ENCODE measurements around the gene SETD5.

Gene SETD5

DNA sequence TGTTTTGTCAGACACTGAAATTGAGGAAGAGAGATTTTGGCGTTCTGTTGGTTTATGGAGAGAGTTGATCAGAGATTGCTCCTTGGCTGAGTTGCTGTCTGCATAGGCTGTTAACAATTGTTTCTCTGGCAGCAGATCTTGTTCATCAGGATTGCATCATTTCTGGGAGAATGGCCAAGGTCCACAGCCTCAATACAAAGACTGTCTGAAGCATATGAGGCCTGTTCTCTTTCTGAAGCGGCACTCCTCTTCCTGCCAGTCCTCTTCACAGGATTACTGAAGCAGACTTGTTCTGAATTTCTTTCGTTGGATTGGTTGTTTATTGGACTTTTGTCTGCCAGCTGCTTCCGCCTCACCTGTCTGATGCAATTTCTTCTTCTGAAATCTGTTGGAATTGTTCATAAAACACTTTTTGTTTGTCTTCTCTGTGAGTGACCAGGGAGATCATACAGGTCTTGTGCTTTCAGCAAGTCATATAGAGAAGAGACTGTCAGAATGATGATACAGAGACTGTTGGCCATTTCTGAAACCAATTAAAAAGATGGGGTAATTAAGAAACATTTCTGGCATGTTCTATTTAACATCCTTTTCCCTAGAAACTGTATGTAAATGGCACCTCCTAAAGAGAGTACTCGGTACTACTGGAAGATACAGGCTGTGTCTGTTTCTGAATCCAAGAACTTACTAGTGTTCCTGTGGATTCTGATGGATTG is 25.5 kb downstream of the SETD5 start:
- Histone ChIP-seq H3K4me3 (peak overlapping the region; percentile 21), H3K9me3 (ENCODE audit: low read depth, low read length) (no peaks in the 10 kb centered on the region), H3K36me3 (ENCODE audit: insufficient read depth, low read length) (peaks cover 24% of the 10 kb centered on the region), H3K9ac (ENCODE audit: insufficient read length) (peak overlapping the region; percentile 70), H3K27ac (peak overlapping the region; percentile 97)
- TF ChIP-seq FOXP2 (optimal IDR thresholded peaks at IDR 0.05; ENCODE audit: control extremely low read depth, extremely low read length, insufficient read depth) (no peak), POLR2AphosphoS5 (IDR thresholded peaks at IDR 0.05; ENCODE audit: borderline replicate concordance, low read depth, low read length) (no peak), EZH2 (IDR thresholded peaks at IDR 0.05) (no peak)
- DNase-seq (ENCODE audit: low read depth, low spot score): peak; percentile 48

DNA sequence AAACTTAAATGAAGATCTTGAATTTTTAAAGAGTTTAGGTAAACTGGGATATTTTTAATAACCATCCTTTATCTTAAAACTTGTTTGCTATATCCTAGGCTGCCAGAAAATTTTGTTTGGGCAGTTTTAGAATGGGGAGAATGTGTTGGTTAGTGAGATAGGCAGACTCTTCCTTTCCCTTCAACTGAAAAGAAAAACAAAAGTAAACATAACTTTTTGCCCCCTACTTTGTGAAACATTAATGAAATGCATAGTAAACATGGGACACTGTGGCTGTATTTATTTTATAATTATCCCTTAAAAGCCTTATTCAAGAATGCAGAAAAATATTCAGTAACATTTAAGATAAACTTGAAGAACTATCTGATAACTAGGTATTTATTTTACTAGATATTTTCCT is 31.0 kb downstream of the SETD5 start:
- Histone ChIP-seq H3K36me3 (ENCODE audit: insufficient read depth, low read length) (peaks cover 74% of the 10 kb centered on the region), H3K4me3 (no peak overlapping the region), H3K27ac (no peak overlapping the region), H3K9ac (ENCODE audit: insufficient read length) (no peak overlapping the region), H3K9me3 (ENCODE audit: low read depth, low read length) (no peaks in the 10 kb centered on the region)
- TF ChIP-seq POLR2AphosphoS5 (IDR thresholded peaks at IDR 0.05; ENCODE audit: borderline replicate concordance, low read depth, low read length): no peak
- TF ChIP-seq FOXP2 (optimal IDR thresholded peaks at IDR 0.05; ENCODE audit: control extremely low read depth, extremely low read length, insufficient read depth): no peak
- no peak for DNase-seq (ENCODE audit: low read depth, low spot score)

DNA sequence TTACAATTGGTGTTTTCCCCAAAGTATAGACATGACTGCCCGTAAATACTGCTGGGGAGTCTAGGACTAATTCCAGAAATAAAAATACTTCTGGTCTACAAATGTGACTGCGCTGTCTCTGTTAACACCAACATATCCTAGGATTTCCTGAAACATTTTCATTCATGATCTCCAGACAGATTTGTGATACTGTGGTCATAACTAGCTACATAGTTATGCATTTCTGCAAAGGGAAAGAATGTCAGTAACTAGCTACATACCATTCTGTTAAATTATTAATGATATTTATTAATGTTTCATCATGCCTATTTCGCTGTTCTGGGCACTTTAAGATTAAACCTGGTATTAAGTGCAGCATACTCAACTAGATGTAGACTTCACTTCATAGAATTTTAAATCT is 33.3 kb downstream of the SETD5 start:
- no peaks in the 10 kb centered on the region for H3K9me3 ChIP-seq (ENCODE audit: low read depth, low read length)
- no peak overlapping the region for H3K9ac ChIP-seq (ENCODE audit: insufficient read length)
- no peak overlapping the region for H3K4me3 ChIP-seq
- TF ChIP-seq FOXP2 (optimal IDR thresholded peaks at IDR 0.05; ENCODE audit: control extremely low read depth, extremely low read length, insufficient read depth) (no peak), POLR2AphosphoS5 (IDR thresholded peaks at IDR 0.05; ENCODE audit: borderline replicate concordance, low read depth, low read length) (no peak), EZH2 (IDR thresholded peaks at IDR 0.05) (no peak)
- H3K27ac ChIP-seq: no peak overlapping the region
- H3K36me3 ChIP-seq (ENCODE audit: insufficient read depth, low read length): peaks cover 90% of the 10 kb centered on the region
- DNase-seq (ENCODE audit: low read depth, low spot score): no peak

DNA sequence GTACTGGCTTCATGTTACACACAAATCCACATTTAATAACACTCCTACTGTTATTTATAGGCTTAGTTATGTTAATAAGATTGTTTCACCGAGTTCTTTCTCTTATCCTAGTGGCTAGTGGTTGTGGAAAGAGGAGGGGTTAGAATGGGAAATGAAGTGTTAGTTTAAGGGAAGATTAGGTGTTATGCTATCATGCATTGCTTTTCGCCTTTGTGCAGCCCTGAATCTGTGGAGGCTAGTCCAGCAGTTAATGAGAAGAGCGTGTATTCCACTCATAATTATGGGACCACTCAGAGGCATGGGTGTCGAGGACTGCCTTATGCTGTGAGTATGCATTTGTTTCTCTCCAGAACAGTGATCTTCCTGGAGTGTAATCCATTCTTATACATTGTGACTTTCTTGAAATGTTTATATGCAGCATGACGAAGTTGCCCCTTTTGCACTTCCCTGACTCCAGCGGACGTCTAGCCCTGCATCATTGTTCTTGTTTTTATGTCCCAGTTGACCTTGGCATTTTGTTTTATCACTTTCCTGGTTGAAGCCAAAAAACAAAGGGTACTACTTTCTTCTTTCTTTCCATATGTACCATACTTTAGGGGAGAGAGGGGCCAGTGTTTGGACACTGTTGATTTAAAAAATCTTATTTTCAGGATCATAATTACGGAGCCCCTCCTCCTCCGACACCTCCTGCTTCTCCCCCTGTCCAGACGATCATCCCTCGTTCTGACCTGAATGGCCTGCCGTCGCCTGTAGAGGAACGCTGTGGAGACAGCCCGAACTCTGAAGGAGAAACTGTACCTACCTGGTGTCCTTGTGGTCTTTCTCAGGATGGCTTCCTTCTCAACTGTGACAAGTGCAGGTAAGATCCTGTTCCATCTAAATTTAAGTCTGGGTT is 36.5 kb downstream of the SETD5 start:
- no peak for DNase-seq (ENCODE audit: low read depth, low spot score)
- Histone ChIP-seq H3K9me3 (ENCODE audit: low read depth, low read length) (no peaks in the 10 kb centered on the region), H3K4me3 (no peak overlapping the region), H3K36me3 (ENCODE audit: insufficient read depth, low read length) (peaks cover 86% of the 10 kb centered on the region), H3K9ac (ENCODE audit: insufficient read length) (no peak overlapping the region), H3K27ac (no peak overlapping the region)
- TF ChIP-seq EZH2 (IDR thresholded peaks at IDR 0.05): no peak
- no peak for TF ChIP-seq FOXP2 (optimal IDR thresholded peaks at IDR 0.05; ENCODE audit: control extremely low read depth, extremely low read length, insufficient read depth)
- TF ChIP-seq POLR2AphosphoS5 (IDR thresholded peaks at IDR 0.05; ENCODE audit: borderline replicate concordance, low read depth, low read length): no peak

DNA sequence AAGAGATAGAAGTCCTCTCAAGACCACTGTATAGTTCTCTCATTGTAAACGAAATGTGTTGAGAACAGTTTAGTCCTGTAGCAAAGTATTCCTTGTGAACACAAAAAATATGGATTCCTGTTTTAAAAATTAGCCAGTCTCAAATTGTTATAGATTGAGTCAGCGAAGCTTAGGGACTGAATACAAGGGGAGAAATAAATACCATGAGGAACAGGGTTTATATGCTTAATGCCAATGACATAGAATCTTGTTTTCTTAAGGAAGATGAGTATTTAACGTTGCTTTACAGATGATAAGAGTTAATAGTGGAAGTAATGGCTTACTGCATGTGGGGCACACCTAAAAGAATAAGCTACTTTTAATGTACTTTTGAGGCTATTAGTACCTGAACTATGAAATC is 37.9 kb downstream of the SETD5 start:
- no peaks in the 10 kb centered on the region for H3K9me3 ChIP-seq (ENCODE audit: low read depth, low read length)
- H3K4me3 ChIP-seq: no peak overlapping the region
- TF ChIP-seq FOXP2 (optimal IDR thresholded peaks at IDR 0.05; ENCODE audit: control extremely low read depth, extremely low read length, insufficient read depth) (no peak), POLR2AphosphoS5 (IDR thresholded peaks at IDR 0.05; ENCODE audit: borderline replicate concordance, low read depth, low read length) (no peak), EZH2 (IDR thresholded peaks at IDR 0.05) (no peak)
- H3K9ac ChIP-seq (ENCODE audit: insufficient read length): no peak overlapping the region
- peaks cover 83% of the 10 kb centered on the region for H3K36me3 ChIP-seq (ENCODE audit: insufficient read depth, low read length)
- no peak overlapping the region for H3K27ac ChIP-seq
- DNase-seq (ENCODE audit: low read depth, low spot score): no peak

DNA sequence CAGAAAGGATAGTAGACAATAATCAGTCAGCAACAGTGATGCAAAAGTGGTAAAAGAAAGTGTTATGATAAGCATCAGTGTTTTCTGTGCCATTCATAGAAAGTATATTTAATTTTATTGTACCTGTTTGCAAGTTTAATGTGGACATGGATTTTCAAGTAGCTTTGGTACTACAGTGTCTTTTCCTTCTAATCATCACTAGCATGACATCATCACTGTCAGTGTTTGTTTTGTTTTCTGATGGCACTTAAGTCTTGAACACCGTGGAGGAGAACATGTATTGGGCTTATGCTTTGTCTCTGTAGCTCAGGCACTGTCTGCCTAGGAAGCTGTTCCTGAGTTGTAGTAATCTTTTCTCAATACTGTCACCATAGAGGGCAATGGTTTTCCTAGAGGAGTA is 41.9 kb downstream of the SETD5 start:
- Histone ChIP-seq H3K36me3 (ENCODE audit: insufficient read depth, low read length) (peaks cover 84% of the 10 kb centered on the region), H3K9me3 (ENCODE audit: low read depth, low read length) (no peaks in the 10 kb centered on the region), H3K4me3 (no peak overlapping the region), H3K9ac (ENCODE audit: insufficient read length) (no peak overlapping the region), H3K27ac (no peak overlapping the region)
- TF ChIP-seq POLR2AphosphoS5 (IDR thresholded peaks at IDR 0.05; ENCODE audit: borderline replicate concordance, low read depth, low read length) (no peak), FOXP2 (optimal IDR thresholded peaks at IDR 0.05; ENCODE audit: control extremely low read depth, extremely low read length, insufficient read depth) (no peak), EZH2 (IDR thresholded peaks at IDR 0.05) (no peak)
- DNase-seq (ENCODE audit: low read depth, low spot score): no peak

DNA sequence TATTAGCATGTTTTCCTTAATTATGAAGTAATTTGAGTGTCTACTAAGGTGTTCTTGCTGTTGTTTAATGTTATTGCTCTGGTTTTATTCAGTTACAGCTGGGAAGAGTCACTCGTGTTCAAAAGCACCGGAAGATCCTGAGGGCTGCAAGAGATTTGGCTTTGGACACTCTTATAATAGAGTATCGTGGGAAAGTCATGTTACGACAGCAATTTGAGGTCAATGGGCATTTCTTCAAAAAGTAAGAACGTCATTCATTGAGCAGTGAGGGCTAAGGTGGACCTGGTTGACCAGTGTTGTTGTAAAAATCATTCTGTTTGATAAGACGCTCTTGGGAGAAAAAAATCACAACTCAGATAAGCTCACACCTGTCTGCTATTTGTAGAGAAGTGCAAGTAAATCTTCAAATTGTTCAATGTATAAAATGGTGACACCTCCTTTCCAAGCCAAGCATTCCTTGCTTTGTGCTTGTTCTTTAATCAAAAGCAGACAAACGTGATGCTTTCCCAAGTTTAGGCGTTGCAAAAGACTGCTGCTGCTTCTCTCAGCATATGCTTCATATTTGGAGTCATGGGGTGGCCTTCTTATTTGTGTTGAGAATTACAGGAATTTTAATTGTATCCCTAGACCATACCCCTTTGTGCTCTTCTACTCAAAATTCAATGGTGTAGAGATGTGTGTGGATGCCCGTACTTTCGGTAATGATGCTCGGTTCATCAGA is 44.2 kb downstream of the SETD5 start:
- H3K4me3 ChIP-seq: no peak overlapping the region
- no peak for DNase-seq (ENCODE audit: low read depth, low spot score)
- peaks cover 74% of the 10 kb centered on the region for H3K36me3 ChIP-seq (ENCODE audit: insufficient read depth, low read length)
- H3K9me3 ChIP-seq (ENCODE audit: low read depth, low read length): no peaks in the 10 kb centered on the region
- no peak overlapping the region for H3K9ac ChIP-seq (ENCODE audit: insufficient read length)
- no peak overlapping the region for H3K27ac ChIP-seq
- TF ChIP-seq EZH2 (IDR thresholded peaks at IDR 0.05) (no peak), FOXP2 (optimal IDR thresholded peaks at IDR 0.05; ENCODE audit: control extremely low read depth, extremely low read length, insufficient read depth) (no peak), POLR2AphosphoS5 (IDR thresholded peaks at IDR 0.05; ENCODE audit: borderline replicate concordance, low read depth, low read length) (no peak)

DNA sequence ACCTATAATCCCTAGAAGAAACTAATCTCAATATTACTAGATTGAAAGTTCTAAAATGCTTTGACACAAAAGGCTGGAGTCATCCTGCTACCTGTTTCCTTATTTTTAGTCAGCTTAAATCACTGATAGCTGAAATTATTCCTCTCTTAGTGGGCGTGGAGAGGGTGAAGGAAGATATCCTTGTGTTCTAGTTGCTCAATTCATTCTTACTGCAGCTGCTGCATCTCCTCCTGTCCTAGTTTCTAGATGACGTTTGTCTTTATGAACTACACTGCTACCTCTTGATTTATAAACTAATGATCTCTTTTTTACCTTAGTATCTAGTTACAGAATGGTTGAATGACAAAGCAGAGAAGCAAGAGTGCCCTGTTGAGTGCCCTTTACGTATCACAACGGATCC is 50.7 kb downstream of the SETD5 start:
- no peak for DNase-seq (ENCODE audit: low read depth, low spot score)
- TF ChIP-seq POLR2AphosphoS5 (IDR thresholded peaks at IDR 0.05; ENCODE audit: borderline replicate concordance, low read depth, low read length): no peak
- no peak for TF ChIP-seq FOXP2 (optimal IDR thresholded peaks at IDR 0.05; ENCODE audit: control extremely low read depth, extremely low read length, insufficient read depth)
- no peak for TF ChIP-seq EZH2 (IDR thresholded peaks at IDR 0.05)
- Histone ChIP-seq H3K27ac (no peak overlapping the region), H3K9me3 (ENCODE audit: low read depth, low read length) (no peaks in the 10 kb centered on the region), H3K4me3 (no peak overlapping the region), H3K36me3 (ENCODE audit: insufficient read depth, low read length) (peaks cover 80% of the 10 kb centered on the region), H3K9ac (ENCODE audit: insufficient read length) (no peak overlapping the region)

Data from SK-N-MC (cell line).